ENCODE data around the gene DNAL1. TPM values are rescaled to one million over a fixed set of nuclear protein-coding genes. Genes with fewer than 3 reads are reported as not detected.

The DNAL1 gene
- total and polyA plus RNA-seq, 9 of the 15 experiments (the other 6 are each of a cell fraction or from before 2014, with no cell fraction given) = 1.6 to 11.7 (median 4.8) TPM

- TF ChIP-seq BRD4 (IDR thresholded peaks at IDR 0.05) = no peak
- TF ChIP-seq ARID4B (CRISPR knock-in tag; IDR thresholded peaks at IDR 0.05) = peak; percentile 61; the same call in 1 of the 2 replicates
- TF ChIP-seq ZNF23 (CRISPR knock-in tag; IDR thresholded peaks at IDR 0.05) = no peak
- TF ChIP-seq MAZ (CRISPR knock-in tag; conservative IDR thresholded peaks at IDR 0.05 in 1 of 2, IDR thresholded peaks at IDR 0.05 in 1 of 2) = peak in 1 of 2 experiments; percentile 65; a peak in 1 of 4 replicates
- peak; percentile 91 for TF ChIP-seq CTBP1 (IDR thresholded peaks at IDR 0.05; ENCODE audit: borderline replicate concordance)
- no peak for TF ChIP-seq TAF15 (IDR thresholded peaks at IDR 0.05; ENCODE audit: low read depth, low read length)
- no peak for TF ChIP-seq E2F5 (CRISPR knock-in tag; IDR thresholded peaks at IDR 0.05)
- no peak for TF ChIP-seq TRIM25 (IDR thresholded peaks at IDR 0.05; ENCODE audit: borderline replicate concordance)
- peak; percentile 76; the same call in 1 of the 2 replicates for TF ChIP-seq ETS1 (conservative IDR thresholded peaks at IDR 0.05; ENCODE audit: control insufficient read depth, low read depth, low read length)
- TF ChIP-seq BHLHE40 (IDR thresholded peaks at IDR 0.05; ENCODE audit: low read length) = peak; percentile 36; the same call in 1 of the 2 replicates
- no peak for TF ChIP-seq MAFG (tag; conservative IDR thresholded peaks at IDR 0.05)
- no peak for TF ChIP-seq ARID2 (IDR thresholded peaks at IDR 0.05)
- 0 out of 2 replicates have a peak, but pooled peaks have one; percentile 7 for TF ChIP-seq RNF2 (IDR thresholded peaks at IDR 0.05)
- TF ChIP-seq PCBP1 (IDR thresholded peaks at IDR 0.05; ENCODE audit: low read depth, low read length, poor library complexity, severe bottlenecking) = peak; percentile 23
- TF ChIP-seq ZNF263 (CRISPR knock-in tag; IDR thresholded peaks at IDR 0.05; ENCODE audit: borderline replicate concordance) = peak; percentile 21; the same call in 1 of the 2 replicates
- TF ChIP-seq ZNF639 (CRISPR knock-in tag; conservative IDR thresholded peaks at IDR 0.05 in 1 of 2, IDR thresholded peaks at IDR 0.05 in 1 of 2) = no peak
- no peak for TF ChIP-seq ZC3H8 (IDR thresholded peaks at IDR 0.05)
These were observed 69.2 kb downstream of the DNAL1 start, which contains the start of gene PNMA1 (continued) for GRCh38 chr14:73713803-73714655.

All from K562 (cell line).